ENCODE data around the gene RAC3.

- TF ChIP-seq CTCF (optimal IDR thresholded peaks at IDR 0.05 in 1 of 3, IDR thresholded peaks at IDR 0.05 in 1 of 3, conservative IDR thresholded peaks at IDR 0.05 in 1 of 3; ENCODE audit: extremely low read depth in 1 of 3, insufficient read depth in 2 of 3, low read length in 3 of 3) = no peak
- TF ChIP-seq EZH2 (IDR thresholded peaks at IDR 0.05; ENCODE audit: low read length) = no peak
These were observed 1.4 kb upstream of the RAC3 start for GRCh38 chr17:82029990-82030469.
